ENCODE measurements around the gene TUBB6. TPM values are rescaled to one million over a fixed set of nuclear protein-coding genes. Genes with fewer than 3 reads are reported as not detected.
A peak's percentile ranks its signal among the peaks of the same experiment; 100 is the strongest.

The TUBB6 gene
- total and polyA plus RNA-seq, 2 of the 13 experiments (the other 11 are each of a cell fraction or from before 2014, with no cell fraction given): 9.9 to 28.6 TPM

DNA sequence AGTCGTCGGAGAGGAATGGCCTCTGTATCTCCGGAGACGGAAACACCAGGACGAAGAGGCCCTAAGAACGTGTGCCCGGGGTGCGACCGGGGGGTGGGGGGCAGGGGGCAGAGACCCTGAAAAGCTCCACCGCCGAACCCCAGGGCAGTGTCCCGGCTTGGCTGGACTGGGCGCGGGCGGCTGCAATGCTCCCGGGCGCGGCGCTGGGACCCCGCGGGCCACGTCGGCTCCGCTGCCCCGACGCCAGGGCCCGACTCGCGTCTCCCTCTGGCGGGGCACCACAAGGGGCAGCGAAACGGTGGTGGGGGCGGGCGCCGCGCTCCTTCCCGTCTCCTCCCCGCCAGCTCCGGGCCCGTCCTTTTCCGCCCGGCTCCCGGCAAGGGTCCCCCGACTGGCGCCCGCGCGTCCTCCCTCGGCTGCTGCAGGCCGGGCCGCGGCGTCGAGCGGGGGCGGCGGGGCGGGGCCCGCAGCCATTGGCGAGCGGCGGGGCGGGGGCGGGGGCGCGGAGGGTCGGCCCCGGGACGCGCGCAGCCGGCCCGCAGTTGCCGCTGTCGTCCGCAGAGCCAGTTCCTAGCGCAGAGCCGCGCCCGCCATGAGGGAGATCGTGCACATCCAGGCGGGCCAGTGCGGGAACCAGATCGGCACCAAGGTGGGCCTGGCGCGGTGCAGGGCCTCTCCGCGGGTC lies at the start of gene TUBB6 (continued):
- TF ChIP-seq ZIK1 (CRISPR knock-in tag; IDR thresholded peaks at IDR 0.05; ENCODE audit: borderline replicate concordance, low read depth) (no peak), ZNF30 (CRISPR knock-in tag; IDR thresholded peaks at IDR 0.05) (no peak), SNAPC2 (CRISPR knock-in tag; IDR thresholded peaks at IDR 0.05) (no peak), BCL6 (CRISPR knock-in tag; IDR thresholded peaks at IDR 0.05) (no peak), ZFP41 (CRISPR knock-in tag; IDR thresholded peaks at IDR 0.05; ENCODE audit: borderline replicate concordance) (no peak), RORA (CRISPR knock-in tag; IDR thresholded peaks at IDR 0.05) (no peak), NCOR1 (IDR thresholded peaks at IDR 0.05; ENCODE audit: borderline replicate concordance, low read length) (no peak), ELF4 (CRISPR knock-in tag; IDR thresholded peaks at IDR 0.05; ENCODE audit: borderline replicate concordance) (no peak), STAT5B (CRISPR knock-in tag; IDR thresholded peaks at IDR 0.05) (no peak), ATF1 (CRISPR knock-in tag; IDR thresholded peaks at IDR 0.05) (no peak), POLR2G (IDR thresholded peaks at IDR 0.05; ENCODE audit: low read depth, low read length) (0 out of 2 replicates have a peak, but pooled peaks have one; percentile 24)
- TF ChIP-seq, protein P1, sequence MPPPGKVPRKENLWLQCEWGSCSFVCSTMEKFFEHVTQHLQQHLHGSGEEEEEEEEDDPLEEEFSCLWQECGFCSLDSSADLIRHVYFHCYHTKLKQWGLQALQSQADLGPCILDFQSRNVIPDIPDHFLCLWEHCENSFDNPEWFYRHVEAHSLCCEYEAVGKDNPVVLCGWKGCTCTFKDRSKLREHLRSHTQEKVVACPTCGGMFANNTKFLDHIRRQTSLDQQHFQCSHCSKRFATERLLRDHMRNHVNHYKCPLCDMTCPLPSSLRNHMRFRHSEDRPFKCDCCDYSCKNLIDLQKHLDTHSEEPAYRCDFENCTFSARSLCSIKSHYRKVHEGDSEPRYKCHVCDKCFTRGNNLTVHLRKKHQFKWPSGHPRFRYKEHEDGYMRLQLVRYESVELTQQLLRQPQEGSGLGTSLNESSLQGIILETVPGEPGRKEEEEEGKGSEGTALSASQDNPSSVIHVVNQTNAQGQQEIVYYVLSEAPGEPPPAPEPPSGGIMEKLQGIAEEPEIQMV (CRISPR knock-in tag; IDR thresholded peaks at IDR 0.05; ENCODE audit: low read depth): no peak
- TF ChIP-seq, protein P2, sequence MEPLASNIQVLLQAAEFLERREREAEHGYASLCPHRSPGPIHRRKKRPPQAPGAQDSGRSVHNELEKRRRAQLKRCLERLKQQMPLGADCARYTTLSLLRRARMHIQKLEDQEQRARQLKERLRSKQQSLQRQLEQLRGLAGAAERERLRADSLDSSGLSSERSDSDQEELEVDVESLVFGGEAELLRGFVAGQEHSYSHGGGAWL (CRISPR knock-in tag; IDR thresholded peaks at IDR 0.05): 0 out of 2 replicates have a peak, but pooled peaks have one; percentile 35
- TF ChIP-seq, protein P3, sequence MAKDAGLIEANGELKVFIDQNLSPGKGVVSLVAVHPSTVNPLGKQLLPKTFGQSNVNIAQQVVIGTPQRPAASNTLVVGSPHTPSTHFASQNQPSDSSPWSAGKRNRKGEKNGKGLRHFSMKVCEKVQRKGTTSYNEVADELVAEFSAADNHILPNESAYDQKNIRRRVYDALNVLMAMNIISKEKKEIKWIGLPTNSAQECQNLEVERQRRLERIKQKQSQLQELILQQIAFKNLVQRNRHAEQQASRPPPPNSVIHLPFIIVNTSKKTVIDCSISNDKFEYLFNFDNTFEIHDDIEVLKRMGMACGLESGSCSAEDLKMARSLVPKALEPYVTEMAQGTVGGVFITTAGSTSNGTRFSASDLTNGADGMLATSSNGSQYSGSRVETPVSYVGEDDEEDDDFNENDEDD (CRISPR knock-in tag; IDR thresholded peaks at IDR 0.05; ENCODE audit: borderline replicate concordance): 0 out of 2 replicates have a peak, but pooled peaks have one; percentile 13
- TF ChIP-seq, protein P4, sequence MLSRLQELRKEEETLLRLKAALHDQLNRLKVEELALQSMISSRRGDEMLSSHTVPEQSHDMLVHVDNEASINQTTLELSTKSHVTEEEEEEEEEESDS (CRISPR knock-in tag; IDR thresholded peaks at IDR 0.05; ENCODE audit: borderline replicate concordance): no peak

All from HepG2 (cell line).